ENCODE data around the gene ADAD2.

DNA sequence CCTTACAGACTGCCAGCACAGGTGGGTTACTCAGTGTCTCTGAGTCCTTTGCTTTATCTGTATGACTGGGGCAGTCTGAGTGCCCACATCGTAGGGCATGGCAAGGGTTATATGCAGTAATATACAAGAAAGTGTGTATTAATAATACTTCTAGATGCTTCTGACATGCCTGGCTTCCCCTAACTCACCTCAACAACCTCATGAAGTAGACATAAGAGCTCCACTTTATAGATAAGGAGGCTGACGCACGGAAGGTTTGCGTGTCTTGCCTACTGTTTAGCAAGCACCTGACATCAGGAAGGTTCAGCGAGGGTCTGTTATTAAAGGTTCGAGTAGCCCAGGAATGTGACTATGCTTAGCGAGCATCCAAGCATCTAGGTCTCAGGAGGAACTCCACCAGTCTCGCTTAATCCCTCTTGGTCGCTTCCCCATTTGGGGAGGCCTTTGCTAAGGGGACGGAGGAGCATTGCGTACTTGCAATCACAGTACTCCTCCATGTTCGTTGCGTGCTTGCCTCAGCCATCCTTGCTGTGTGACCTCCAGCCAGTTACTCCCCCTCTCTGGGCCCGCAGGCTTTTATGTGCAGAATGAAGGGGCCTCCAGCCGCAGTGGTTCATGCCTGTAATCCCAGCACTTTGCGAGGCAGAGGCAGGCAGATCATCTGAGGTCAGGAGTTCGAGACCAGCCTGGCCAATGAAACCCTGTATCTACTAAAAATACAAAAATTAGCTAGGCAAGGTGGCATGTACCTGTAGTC, 47.2 kb downstream of the ADAD2 start:
- TF ChIP-seq, protein P1, sequence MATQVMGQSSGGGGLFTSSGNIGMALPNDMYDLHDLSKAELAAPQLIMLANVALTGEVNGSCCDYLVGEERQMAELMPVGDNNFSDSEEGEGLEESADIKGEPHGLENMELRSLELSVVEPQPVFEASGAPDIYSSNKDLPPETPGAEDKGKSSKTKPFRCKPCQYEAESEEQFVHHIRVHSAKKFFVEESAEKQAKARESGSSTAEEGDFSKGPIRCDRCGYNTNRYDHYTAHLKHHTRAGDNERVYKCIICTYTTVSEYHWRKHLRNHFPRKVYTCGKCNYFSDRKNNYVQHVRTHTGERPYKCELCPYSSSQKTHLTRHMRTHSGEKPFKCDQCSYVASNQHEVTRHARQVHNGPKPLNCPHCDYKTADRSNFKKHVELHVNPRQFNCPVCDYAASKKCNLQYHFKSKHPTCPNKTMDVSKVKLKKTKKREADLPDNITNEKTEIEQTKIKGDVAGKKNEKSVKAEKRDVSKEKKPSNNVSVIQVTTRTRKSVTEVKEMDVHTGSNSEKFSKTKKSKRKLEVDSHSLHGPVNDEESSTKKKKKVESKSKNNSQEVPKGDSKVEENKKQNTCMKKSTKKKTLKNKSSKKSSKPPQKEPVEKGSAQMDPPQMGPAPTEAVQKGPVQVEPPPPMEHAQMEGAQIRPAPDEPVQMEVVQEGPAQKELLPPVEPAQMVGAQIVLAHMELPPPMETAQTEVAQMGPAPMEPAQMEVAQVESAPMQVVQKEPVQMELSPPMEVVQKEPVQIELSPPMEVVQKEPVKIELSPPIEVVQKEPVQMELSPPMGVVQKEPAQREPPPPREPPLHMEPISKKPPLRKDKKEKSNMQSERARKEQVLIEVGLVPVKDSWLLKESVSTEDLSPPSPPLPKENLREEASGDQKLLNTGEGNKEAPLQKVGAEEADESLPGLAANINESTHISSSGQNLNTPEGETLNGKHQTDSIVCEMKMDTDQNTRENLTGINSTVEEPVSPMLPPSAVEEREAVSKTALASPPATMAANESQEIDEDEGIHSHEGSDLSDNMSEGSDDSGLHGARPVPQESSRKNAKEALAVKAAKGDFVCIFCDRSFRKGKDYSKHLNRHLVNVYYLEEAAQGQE (IDR thresholded peaks at IDR 0.05), result no peak
- TF ChIP-seq, protein P2, sequence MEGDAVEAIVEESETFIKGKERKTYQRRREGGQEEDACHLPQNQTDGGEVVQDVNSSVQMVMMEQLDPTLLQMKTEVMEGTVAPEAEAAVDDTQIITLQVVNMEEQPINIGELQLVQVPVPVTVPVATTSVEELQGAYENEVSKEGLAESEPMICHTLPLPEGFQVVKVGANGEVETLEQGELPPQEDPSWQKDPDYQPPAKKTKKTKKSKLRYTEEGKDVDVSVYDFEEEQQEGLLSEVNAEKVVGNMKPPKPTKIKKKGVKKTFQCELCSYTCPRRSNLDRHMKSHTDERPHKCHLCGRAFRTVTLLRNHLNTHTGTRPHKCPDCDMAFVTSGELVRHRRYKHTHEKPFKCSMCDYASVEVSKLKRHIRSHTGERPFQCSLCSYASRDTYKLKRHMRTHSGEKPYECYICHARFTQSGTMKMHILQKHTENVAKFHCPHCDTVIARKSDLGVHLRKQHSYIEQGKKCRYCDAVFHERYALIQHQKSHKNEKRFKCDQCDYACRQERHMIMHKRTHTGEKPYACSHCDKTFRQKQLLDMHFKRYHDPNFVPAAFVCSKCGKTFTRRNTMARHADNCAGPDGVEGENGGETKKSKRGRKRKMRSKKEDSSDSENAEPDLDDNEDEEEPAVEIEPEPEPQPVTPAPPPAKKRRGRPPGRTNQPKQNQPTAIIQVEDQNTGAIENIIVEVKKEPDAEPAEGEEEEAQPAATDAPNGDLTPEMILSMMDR (IDR thresholded peaks at IDR 0.05; ENCODE audit: low read depth, low read length, missing input control), result no peak
- TF ChIP-seq JUND (IDR thresholded peaks at IDR 0.05) (no peak), EGR1 (IDR thresholded peaks at IDR 0.05; ENCODE audit: low read depth in 2 of 2) (no peak)
- TF ChIP-seq, protein P3, sequence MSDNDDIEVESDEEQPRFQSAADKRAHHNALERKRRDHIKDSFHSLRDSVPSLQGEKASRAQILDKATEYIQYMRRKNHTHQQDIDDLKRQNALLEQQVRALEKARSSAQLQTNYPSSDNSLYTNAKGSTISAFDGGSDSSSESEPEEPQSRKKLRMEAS (IDR thresholded peaks at IDR 0.05), result no peak
- TF ChIP-seq, protein P4, sequence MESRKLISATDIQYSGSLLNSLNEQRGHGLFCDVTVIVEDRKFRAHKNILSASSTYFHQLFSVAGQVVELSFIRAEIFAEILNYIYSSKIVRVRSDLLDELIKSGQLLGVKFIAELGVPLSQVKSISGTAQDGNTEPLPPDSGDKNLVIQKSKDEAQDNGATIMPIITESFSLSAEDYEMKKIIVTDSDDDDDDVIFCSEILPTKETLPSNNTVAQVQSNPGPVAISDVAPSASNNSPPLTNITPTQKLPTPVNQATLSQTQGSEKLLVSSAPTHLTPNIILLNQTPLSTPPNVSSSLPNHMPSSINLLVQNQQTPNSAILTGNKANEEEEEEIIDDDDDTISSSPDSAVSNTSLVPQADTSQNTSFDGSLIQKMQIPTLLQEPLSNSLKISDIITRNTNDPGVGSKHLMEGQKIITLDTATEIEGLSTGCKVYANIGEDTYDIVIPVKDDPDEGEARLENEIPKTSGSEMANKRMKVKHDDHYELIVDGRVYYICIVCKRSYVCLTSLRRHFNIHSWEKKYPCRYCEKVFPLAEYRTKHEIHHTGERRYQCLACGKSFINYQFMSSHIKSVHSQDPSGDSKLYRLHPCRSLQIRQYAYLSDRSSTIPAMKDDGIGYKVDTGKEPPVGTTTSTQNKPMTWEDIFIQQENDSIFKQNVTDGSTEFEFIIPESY (IDR thresholded peaks at IDR 0.05), result no peak

Data from liver (tissue), 3 donors.